A549 (cell line): Measurements from ENCODE around the gene TXLNG.

ENCODE experiments used
- CBX8 ChIP-seq: fragments of 200-600 bp; sonication (generic); IDR thresholded peaks from 2 replicates; pipeline ENCODE4 v1.6.1; 2016
- CEBPB ChIP-seq, 2 experiments: fragments of >200 bp in 1 of 2; sonication (Bioruptor Twin) in 1 of 2; formaldehyde crosslinking in 1 of 2; IDR thresholded peaks; 2 replicates each; pipeline ENCODE4 v1.6.1; 2012 to 2016
- CHD2 ChIP-seq: fragments of 150-350 bp; IDR thresholded peaks from 2 replicates; pipeline ENCODE4 v1.6.1; 2014; ENCODE audit warnings: low read length; ENCODE audit not compliant: partially characterized antibody
- EP300 ChIP-seq, 2 experiments: fragments of >200 bp; sonication (Bioruptor Twin); formaldehyde crosslinking; IDR thresholded peaks; 2 replicates in 1 of 2; 3 replicates in 1 of 2; pipeline ENCODE4 v1.6.1; 2016 to 2017
- HMGXB4 ChIP-seq: fragments of 250-450 bp; sonication (Bioruptor Pico); IDR thresholded peaks from 2 replicates; pipeline ENCODE4 v1.5.0; 2021; ENCODE audit warnings: mild to moderate bottlenecking, moderate library complexity, borderline replicate concordance
- MYC ChIP-seq: IDR thresholded peaks from 2 replicates; pipeline ENCODE4 v1.6.1; 2012; ENCODE audit warnings: mild to moderate bottlenecking, inconsistent platforms, low read length, improper control_type of control experiment, borderline replicate concordance
- NR3C1 ChIP-seq: fragments of >200 bp; sonication (Bioruptor Twin); formaldehyde crosslinking; IDR thresholded peaks from 3 replicates; pipeline ENCODE4 v1.6.1; 2017
- POLR2A ChIP-seq: IDR thresholded peaks from 2 replicates; pipeline ENCODE4 v1.6.1; 2012; ENCODE audit warnings: mild to moderate bottlenecking, low read length
- RAD21 ChIP-seq, 2 experiments: fragments of >200 bp in 1 of 2; sonication (Bioruptor Twin) in 1 of 2; formaldehyde crosslinking in 1 of 2; IDR thresholded peaks in 1 of 2; conservative IDR thresholded peaks in 1 of 2; 2 replicates in 1 of 2; 3 replicates in 1 of 2; pipeline ENCODE4 v1.6.1; 2012 to 2018; ENCODE audit warnings: inconsistent platforms in 1 of 2
- TF ChIP-seq, protein P1 (sequence below): fragments of >200 bp; sonication (Bioruptor Twin); formaldehyde crosslinking; IDR thresholded peaks from 3 replicates; pipeline ENCODE4 v1.5.1; 2016

DNA sequence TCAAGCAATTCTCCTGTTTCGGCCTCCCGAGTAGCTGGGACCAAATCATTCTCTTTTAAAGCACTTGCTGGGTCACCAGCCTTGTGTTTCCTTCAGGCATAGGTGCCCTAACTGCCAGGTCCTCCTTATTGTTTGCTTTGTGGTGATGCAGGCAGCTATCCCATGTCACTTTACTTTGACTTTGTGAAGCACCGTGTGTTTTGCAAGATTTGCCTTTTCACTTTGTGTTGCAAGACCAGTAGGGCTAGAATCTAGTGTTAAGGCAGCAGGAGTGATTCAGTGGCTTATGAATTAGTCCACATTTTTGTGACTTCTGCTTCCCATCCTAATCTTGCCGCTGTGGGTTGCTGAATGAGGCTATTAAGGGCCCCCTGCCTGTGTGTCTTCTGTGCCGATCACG lies 46.7 kb upstream of the TXLNG start:
- TF ChIP-seq, protein P1, sequence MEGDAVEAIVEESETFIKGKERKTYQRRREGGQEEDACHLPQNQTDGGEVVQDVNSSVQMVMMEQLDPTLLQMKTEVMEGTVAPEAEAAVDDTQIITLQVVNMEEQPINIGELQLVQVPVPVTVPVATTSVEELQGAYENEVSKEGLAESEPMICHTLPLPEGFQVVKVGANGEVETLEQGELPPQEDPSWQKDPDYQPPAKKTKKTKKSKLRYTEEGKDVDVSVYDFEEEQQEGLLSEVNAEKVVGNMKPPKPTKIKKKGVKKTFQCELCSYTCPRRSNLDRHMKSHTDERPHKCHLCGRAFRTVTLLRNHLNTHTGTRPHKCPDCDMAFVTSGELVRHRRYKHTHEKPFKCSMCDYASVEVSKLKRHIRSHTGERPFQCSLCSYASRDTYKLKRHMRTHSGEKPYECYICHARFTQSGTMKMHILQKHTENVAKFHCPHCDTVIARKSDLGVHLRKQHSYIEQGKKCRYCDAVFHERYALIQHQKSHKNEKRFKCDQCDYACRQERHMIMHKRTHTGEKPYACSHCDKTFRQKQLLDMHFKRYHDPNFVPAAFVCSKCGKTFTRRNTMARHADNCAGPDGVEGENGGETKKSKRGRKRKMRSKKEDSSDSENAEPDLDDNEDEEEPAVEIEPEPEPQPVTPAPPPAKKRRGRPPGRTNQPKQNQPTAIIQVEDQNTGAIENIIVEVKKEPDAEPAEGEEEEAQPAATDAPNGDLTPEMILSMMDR = no peak
- TF ChIP-seq EP300 (IDR thresholded peaks at IDR 0.05) (no peak), CHD2 (no peak), HMGXB4 (CRISPR knock-in tag) (no peak), MYC (no peak), CBX8 (no peak), RAD21 (conservative IDR thresholded peaks at IDR 0.05 in 1 of 2, IDR thresholded peaks at IDR 0.05 in 1 of 2) (no peak), NR3C1 (no peak), POLR2A (no peak), CEBPB (IDR thresholded peaks at IDR 0.05) (peak in 1 of 2 experiments; percentile 34; a peak in 1 of 4 replicates)
